MCF 10A (cell line): ENCODE results near the gene PNPLA8. TPM values are rescaled to one million over a fixed set of nuclear protein-coding genes. Genes with fewer than 3 reads are reported as not detected.

Source experiments
- BruUV-seq: library from RNA; stranded (reverse); fragments of 400-500 nt; replicated peaks from 2 replicates; lab custom pipeline; 2021; lab: Mats Ljungman, UMichigan
- CTCF ChIA-PET: fragments of 300-600 bp; sonication (Branson Sonifier 250); formaldehyde crosslinking; extraction: SDS; loops from one replicate; lab custom pipeline; 2021; ENCODE audit warnings: antibody characterized with exemption, inconsistent platforms; lab: Yijun Ruan, JAX
- POLR2A ChIA-PET: fragments of 300-600, 350-650 bp; sonication (Branson Sonifier 250); formaldehyde crosslinking; extraction: SDS; loops from one replicate; lab custom pipeline; 2020; ENCODE audit warnings: antibody characterized with exemption, inconsistent platforms; lab: Yijun Ruan, JAX
- DNase-seq: peaks from one replicate; pipeline ENCODE4 v3.0.0-alpha.2; 2018; ENCODE audit not compliant: unreplicated experiment
- H3K27ac Mint-ChIP-seq: one replicate; pipeline ENCODE4 v1.8.0; 2022; ENCODE audit warnings: mild to moderate bottlenecking, low read depth, mixed read lengths; ENCODE audit not compliant: unreplicated experiment
- H3K27me3 Mint-ChIP-seq: one replicate; pipeline ENCODE4 v1.8.0; 2022; ENCODE audit warnings: mixed read lengths; ENCODE audit not compliant: insufficient read depth, unreplicated experiment
- H3K36me3 Mint-ChIP-seq: one replicate; pipeline ENCODE4 v1.8.0; 2022; ENCODE audit warnings: mild to moderate bottlenecking, moderate library complexity, mixed read lengths; ENCODE audit not compliant: insufficient read depth, unreplicated experiment
- H3K4me1 Mint-ChIP-seq: one replicate; pipeline ENCODE4 v1.8.0; 2022; ENCODE audit warnings: mixed read lengths; ENCODE audit not compliant: insufficient read depth, unreplicated experiment
- H3K4me3 Mint-ChIP-seq: one replicate; pipeline ENCODE4 v1.8.0; 2022; ENCODE audit warnings: mild to moderate bottlenecking, moderate library complexity, mixed read lengths; ENCODE audit not compliant: unreplicated experiment
- H3K9me3 Mint-ChIP-seq: one replicate; pipeline ENCODE4 v1.8.0; 2022; ENCODE audit warnings: mixed read lengths; ENCODE audit not compliant: unreplicated experiment
- intact Hi-C: fragments of 100-400 bp; cut with micrococcal nuclease; formaldehyde crosslinking; loops from 2 replicates; pipeline ENCODE4 v1.14.1; 2022
- total RNA-seq: library from RNA; stranded (reverse); gene quantifications from 2 replicates; pipeline ENCODE4 v1.2.3, GENCODE V29; 2022
- TF ChIP-seq, protein P1 (sequence below): fragments of 200-600 bp; IDR thresholded peaks from one replicate; pipeline ENCODE4 v1.8.0; 2022; ENCODE audit warnings: antibody characterized with exemption, mild to moderate bottlenecking; ENCODE audit not compliant: unreplicated experiment

PNPLA8 gene
- total RNA-seq, 1 experiment from 2014 or later: 28.5 TPM

DNA sequence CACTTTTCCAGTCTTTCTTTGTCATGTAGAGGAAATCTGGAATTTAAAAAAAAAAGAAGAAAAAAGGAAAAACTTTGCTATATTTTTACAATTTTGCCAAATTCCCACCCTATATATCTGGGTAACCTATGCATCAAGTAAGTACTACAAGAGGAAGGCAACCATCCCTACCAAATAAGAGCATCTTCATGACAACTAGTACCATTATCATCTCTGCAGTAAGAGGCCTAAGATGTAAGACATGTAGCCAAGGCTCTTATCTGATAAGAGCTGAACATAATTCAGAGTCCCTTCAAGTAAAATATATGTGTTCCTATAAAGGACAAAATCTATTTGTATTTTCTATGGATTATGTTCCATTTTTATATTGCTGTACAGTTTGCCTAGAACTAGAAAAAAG lies 40.1 kb upstream of the PNPLA8 start:
- ChIA-PET POLR2A (interaction anchor here (0.6 to 2.4 kb wide), 2 partner anchors 39 to 434 kb away, joined by 3 to 17 read pairs; partner anchors contain the start of gene PNPLA8), CTCF (no interaction called here)
- no TSS peak for BruUV-seq
- Mint-ChIP-seq H3K9me3 (no peaks in the 10 kb centered on the region), H3K36me3 (peaks cover 43% of the 10 kb centered on the region), H3K27me3 (no peaks in the 10 kb centered on the region), H3K27ac (peak overlapping the region; percentile 64), H3K4me3 (no peak overlapping the region), H3K4me1 (peaks cover 14% of the 10 kb centered on the region)
- intact Hi-C loops: no loop called here
- TF ChIP-seq, protein P1, sequence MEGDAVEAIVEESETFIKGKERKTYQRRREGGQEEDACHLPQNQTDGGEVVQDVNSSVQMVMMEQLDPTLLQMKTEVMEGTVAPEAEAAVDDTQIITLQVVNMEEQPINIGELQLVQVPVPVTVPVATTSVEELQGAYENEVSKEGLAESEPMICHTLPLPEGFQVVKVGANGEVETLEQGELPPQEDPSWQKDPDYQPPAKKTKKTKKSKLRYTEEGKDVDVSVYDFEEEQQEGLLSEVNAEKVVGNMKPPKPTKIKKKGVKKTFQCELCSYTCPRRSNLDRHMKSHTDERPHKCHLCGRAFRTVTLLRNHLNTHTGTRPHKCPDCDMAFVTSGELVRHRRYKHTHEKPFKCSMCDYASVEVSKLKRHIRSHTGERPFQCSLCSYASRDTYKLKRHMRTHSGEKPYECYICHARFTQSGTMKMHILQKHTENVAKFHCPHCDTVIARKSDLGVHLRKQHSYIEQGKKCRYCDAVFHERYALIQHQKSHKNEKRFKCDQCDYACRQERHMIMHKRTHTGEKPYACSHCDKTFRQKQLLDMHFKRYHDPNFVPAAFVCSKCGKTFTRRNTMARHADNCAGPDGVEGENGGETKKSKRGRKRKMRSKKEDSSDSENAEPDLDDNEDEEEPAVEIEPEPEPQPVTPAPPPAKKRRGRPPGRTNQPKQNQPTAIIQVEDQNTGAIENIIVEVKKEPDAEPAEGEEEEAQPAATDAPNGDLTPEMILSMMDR: no peak
- DNase-seq: no peak

DNA sequence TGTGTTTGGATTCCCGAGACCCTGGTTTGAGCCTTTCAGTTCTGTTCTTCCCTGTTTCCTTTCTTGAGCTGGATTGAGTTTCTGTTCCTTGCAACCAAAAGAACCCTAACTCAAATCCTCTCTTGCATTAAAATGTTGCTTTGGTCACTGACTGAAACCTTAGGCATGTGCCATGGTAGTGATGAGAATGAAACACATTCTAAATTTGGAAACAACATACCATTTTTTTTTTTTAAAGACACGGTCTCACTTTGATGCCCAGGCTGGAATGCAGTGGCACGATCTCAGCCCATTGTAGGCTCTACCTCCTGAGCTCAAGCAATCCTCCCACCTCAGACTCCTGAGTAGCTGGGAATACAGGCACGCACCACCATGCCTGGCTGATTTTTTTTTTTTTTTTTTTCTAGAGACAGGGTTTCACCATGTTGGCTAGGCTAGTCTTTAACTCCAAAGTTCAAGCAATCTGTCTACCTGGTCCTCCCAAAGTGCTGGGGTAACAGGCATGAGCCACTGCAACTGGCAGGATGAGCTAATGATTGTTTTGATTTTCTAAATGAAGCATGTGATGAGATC lies 35.2 kb upstream of the PNPLA8 start:
- TF ChIP-seq, protein P1: no peak
- CTCF ChIA-PET: interaction anchor here (0.6 to 1.1 kb wide), 2 partner anchors 29 to 36 kb away, joined by 3 to 4 read pairs; no protein-coding TSS in a partner anchor
- peaks cover 28% of the 10 kb centered on the region for H3K36me3 Mint-ChIP-seq
- peaks cover 11% of the 10 kb centered on the region for H3K9me3 Mint-ChIP-seq
- POLR2A ChIA-PET: interaction anchor here (0.6 to 1.2 kb wide), 3 partner anchors 9 to 372 kb away, joined by 3 to 6 read pairs (median 4); partner anchors contain the start of genes DNAJB9 and THAP5
- H3K4me1 Mint-ChIP-seq: peaks cover 5% of the 10 kb centered on the region
- H3K27ac Mint-ChIP-seq: no peak overlapping the region
- intact Hi-C loops: no loop called here
- H3K27me3 Mint-ChIP-seq: no peaks in the 10 kb centered on the region
- no TSS peak for BruUV-seq
- DNase-seq: no peak
- H3K4me3 Mint-ChIP-seq: no peak overlapping the region

DNA sequence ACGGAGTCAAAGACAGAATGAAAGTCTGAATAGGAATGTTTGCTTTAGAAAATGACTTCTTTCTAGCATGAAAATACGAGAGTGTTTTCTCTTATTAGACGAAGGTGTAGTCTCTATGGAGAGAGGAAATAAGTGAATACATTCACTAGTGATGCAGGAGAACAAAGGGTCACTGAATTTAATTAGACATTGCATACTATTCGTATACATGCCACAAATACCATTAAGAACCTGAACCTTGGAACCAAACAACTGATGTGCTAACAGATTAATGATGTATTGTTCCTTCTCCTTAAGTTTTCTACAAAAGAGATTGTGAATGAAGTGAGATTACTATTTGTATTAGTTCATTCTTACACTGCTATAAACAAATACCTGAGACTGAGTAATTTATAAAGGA lies 33.3 kb upstream of the PNPLA8 start:
- TF ChIP-seq, protein P1: no peak
- intact Hi-C loops: no loop called here

DNA sequence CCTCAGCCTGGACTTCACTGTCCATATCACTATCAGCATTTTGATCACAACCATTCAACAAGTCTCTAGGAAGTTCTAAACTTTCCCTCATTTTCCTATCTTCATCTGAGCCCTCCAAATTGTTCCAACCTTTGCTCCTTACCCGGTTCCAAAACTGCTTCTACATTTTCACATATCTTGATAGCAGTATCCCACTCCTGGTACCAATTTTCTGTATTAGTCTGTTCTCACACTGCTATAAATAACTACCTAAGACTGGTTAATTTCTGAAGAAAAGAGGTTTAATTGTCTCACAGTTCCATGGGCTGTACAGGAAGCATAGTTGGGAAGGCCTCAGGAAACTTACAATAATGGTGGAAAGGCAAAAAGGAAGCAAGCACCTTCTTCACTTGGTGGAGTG lies 31.7 kb upstream of the PNPLA8 start:
- no peaks in the 10 kb centered on the region for H3K4me1 Mint-ChIP-seq
- H3K27ac Mint-ChIP-seq: no peak overlapping the region
- H3K4me3 Mint-ChIP-seq: no peak overlapping the region
- H3K27me3 Mint-ChIP-seq: no peaks in the 10 kb centered on the region
- TF ChIP-seq, protein P1: no peak
- no peak for DNase-seq
- peaks cover 11% of the 10 kb centered on the region for H3K9me3 Mint-ChIP-seq
- CTCF ChIA-PET: no interaction called here
- peaks cover 14% of the 10 kb centered on the region for H3K36me3 Mint-ChIP-seq
- BruUV-seq: no TSS peak
- POLR2A ChIA-PET: no interaction called here
- intact Hi-C loops: no loop called here

More for the DNA sequence above, 33.3 kb upstream of the PNPLA8 start:
- Mint-ChIP-seq H3K27me3 (no peaks in the 10 kb centered on the region), H3K4me3 (no peak overlapping the region), H3K4me1 (no peaks in the 10 kb centered on the region), H3K27ac (no peak overlapping the region), H3K9me3 (peaks cover 11% of the 10 kb centered on the region), H3K36me3 (peaks cover 9% of the 10 kb centered on the region)
- ChIA-PET POLR2A (interaction anchor here (0.8 to 1.8 kb wide), 4 partner anchors 10 to 34 kb away, joined by 3 to 9 read pairs (median 6); partner anchors contain the start of genes DNAJB9, PNPLA8 and THAP5), CTCF (interaction anchor here (0.6 kb wide), 1 partner anchor 39 kb away, joined by 3 read pairs; no protein-coding TSS in a partner anchor)
- BruUV-seq: no TSS peak
- DNase-seq: no peak
